T-helper 22 cell (primary cell): ENCODE measurements around the gene JCAD.
"Not testable (repeated sequence)": the region's sequence is repeated elsewhere in the genome, so short reads cannot be mapped to it uniquely, and the experiment has no call there.

ENCODE experiments used
- DNase-seq: peaks from one replicate; pipeline ENCODE4 v3.0.0-alpha.2; 2020; ENCODE audit warnings: low read depth

JCAD gene, protein sequence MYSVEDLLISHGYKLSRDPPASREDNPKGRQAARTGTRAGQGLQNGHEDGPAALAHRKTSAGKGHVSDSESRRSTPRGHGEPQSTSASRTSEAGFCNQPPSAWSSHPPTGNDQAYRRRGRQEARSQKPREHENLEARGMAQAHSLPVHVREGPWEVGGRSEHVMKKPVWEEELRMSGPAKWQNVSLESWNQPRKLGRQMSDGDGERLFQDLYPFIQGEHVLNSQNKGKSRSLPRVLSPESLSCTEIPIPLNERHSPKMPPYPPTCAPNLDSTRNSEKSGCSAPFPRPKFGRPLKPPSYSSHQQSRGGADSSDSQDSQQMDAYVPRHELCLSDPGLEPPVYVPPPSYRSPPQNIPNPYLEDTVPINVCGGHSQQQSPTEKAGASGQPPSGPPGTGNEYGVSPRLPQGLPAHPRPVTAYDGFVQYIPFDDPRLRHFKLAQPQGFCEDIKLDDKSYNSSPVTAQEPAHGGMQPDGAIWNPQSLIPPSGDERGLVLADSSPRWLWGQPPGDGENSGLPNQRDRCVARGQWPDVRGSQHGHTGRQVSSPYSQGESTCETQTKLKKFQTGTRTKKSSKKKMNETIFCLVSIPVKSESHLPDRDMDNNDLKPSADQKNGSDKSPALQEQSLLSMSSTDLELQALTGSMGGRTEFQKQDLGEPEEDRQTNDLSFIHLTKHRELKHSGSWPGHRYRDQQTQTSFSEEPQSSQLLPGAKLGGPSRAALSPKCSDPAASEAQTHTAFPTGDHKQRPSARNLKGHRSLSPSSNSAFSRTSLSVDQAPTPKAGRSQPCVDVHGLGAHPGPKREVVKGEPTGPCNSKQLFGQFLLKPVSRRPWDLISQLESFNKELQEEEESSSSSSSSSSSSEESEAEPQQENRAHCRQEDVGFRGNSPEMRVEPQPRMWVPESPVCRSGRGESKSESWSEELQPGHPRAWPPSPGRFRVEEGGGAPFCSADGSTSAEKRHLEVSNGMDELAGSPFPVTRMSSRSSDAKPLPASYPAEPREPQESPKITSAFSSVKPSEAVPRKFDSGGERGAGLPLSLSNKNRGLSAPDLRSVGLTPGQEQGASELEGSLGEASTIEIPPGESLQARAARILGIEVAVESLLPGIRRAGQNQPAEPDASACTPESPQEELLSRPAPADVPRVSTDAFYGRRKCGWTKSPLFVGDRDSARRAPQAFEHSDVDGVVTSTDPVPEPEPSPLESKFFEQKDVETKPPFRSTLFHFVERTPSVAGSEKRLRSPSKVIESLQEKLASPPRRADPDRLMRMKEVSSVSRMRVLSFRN (N-terminal part only)

DNA sequence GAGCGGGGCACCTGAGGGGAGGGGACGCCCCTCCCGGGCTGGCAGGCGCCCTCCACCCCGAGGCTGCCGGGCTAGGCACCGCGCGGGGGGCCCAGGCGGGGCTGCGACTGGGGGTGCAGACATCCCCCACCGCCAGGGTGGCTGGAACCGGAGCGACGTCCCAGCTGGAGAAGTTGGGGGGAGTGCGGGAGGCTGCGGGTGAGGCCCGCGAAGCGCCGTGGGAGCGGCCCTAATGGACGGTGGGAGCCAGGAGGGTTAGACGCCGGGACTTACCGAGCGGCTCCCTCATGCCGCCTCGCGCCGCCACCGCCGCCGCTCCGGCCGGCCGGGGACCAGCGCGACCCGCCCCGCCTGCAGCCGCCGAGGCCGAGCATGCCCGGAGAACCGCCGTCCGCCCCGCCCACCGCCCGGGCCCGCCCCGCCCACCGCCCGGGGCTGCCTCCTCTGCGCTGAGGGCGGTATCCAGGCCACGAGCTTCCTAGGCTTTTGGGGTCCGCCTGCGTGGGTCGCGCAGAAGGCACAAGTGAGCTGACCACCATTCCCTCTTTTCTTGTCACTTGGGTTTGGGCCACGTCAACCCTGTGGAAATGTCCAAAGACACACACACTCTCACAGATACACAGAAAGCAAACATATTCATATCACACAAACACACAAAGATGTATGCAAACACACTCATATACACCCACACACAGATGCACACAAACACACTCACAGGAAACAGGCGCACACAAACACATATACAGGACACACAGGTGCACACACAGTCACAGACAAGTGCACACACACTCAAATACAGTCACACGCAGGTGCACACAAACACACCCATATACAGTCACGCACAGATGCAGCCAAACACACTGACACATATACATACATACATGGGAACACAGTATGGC, at the start of gene JCAD:
Gene JCAD (minus strand): TSS at position 378 of the 899 bp plus-strand sequence. CDS start 11,774 bp downstream, outside the sequence.
- DNase-seq: peak; percentile 9

DNA sequence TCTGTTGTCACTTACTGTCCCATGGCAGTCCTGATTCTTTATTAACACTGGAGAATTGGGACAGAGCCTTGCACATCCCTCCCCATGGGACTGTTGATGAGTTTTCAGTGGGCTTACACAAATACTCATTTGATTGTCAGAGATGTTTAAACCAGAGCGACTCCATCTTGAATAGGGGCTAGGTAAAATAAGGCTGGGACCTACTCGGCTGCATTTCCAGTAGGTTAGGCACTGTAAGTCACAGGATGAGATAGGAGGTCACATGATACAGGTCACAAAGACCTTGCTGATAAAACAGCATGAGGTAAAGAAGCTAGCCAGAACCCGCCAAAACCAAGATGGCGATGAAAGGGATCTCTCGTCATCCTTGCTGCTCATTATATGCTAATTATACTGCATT, 47.6 kb upstream of the JCAD start:
- DNase-seq: no peak

DNA sequence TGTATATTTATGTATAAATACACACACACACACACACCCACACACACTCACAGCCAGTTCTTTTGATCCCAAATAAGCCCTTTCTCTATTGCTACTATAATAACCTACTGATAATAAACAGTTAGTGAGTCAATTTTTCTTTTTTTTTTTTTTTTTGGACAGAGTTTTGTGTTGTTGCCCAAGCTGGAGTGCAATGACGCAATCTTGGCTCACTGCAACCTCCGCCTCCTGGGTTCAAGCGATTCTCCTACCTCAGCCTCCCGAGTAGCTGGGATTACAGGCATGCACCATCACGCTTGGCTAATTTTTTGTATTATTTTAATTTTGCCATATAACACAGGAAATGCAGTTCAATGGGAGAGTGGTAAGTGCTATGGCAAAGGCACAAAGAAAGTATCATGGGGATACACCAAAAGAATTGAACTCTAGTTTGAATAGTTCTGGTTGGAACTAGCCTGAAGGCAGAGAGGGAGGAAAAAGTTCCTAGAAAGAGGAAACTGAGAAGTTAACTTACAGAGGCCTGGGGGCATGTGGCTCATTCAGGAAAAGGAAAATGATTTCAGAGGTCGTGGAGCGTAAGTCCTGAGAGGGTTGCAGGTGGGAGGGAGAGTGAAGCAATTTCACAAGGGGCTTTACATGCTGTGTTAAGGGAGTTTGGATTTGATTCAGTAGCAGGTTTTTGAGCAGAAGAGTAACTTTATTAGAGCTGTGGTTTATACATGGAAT, 44.4 kb upstream of the JCAD start:
- no peak for DNase-seq

DNA sequence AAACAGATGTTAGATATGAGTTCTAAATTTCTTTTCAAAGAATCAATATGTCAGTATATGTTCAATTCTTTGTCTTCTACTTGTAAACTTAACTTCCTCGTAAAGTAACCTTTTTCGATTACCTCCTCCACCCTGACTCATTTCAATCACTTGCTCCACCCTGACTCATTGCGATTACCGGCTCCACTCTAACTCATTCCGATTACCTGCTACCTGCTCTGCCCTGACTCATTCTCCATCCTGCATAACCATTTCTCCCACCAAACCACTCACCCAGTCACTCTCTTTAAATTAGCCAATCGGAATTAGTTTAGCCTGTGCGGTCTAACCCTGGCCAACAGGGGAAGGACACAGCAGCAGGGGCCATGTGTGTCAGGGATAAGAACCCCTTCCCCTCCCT, 40.3 kb upstream of the JCAD start:
- DNase-seq: not testable (repeated sequence)

DNA sequence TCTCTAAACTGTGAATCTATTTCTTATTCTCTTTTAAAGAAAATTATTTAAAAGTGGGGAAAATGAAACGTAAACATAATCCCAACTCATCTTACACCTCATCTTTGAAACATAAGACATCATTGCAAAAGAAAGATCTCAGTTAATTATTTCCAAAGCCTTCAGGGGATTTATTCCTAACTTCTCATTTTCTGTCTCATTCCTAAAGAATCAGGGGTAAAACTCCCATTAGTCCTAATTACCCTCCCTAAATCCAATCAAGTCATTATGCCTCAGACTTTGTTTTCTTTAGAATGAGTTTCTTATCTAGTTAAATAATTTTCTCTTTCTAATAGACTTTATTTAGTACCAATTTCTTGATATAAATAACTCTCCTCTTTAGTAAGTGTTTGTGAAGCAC, 39.7 kb upstream of the JCAD start:
- no peak for DNase-seq

DNA sequence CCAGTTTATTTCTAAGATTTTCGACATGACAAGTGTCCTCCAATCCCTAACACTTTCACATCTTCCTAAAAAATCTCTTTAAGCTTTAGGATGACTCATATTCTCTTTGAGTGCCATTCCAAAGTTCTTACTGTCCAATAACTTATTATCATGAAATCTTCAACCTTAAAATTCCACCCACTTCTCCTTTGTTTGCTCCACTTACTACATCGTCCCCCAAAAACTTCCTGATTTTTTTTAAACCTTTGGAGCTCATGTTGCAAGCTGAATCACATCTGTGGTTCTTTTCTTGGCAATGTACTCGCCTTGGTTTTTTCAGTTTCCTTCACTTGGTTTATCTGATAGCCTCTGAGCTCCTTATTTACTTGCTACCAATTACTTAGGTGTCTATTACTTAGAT, 39.2 kb upstream of the JCAD start:
- DNase-seq: no peak

DNA sequence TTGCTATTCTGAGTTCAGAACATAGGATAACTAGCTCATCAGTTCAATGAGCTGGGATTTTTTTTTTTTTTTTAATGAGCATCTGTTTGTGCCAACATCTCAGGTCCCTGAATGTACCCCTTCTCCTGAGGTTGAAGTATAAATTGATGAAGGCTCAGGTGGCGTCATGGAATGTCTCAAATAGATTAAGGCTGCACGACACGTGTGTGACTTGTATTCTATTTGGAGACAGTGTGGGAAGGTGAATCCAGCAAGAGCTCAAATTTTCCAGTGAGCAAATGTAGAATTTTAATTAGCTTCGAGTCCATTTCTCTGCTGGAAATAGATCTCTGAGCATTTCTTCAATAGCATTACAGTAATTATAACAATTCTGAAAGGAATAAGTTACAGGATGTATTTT, 37.2 kb upstream of the JCAD start:
- no peak for DNase-seq

DNA sequence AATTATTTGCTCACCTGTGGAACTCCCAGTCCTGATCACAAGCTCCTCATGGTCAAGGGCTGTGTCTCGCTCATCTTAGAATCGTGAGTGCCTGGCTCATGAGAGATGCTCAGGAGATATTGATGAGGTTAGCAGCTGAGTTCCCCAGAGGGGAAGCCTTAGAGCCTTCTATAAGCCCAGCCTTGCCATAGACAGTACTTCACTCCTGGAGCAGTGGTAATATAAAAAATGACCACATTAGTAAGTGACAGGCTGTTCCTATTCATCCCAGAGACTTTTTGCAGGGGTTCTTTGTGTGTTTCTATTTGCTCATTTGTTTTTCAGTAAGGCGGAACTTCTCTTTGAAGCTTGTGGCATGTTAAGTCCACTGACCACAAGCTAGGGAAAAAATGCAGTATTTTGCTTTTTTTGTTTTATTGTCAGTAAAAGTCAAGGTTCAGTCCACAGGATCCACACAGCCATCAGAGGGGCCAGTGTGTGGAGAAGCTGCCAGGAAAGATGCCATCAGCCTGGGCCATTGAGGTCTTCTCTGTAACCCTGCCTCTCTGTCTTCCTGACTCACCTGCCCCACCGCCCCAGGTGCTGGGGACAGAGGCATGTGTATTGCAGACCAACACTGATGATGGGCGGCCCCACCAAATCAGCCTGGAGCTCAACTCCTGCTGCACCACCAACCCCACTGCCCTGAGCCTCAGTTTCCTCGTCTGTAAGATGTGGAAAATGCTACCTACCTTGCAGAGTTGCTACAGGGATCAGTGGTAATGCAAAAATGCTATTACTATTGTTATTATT, 36.4 kb upstream of the JCAD start:
- no peak for DNase-seq

DNA sequence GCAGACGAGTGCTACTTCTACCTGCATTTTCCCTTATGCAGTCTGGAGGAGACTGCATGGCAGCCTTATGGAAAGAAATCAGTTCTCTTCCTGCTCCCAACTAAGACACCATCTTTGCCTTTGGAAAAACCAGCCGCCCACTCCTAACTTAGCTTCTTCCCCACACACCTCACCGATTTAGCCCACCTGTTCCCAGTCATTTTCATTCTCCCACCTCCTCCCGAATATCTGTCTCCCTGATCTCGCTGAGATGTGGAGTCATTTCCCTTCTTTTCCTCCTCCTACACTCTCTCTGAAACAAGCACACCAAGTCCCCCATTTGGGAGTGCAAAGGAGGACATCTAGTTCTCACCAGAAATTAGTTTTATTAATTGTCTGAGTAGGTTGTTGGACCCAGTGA, 35.2 kb upstream of the JCAD start:
- DNase-seq: no peak

DNA sequence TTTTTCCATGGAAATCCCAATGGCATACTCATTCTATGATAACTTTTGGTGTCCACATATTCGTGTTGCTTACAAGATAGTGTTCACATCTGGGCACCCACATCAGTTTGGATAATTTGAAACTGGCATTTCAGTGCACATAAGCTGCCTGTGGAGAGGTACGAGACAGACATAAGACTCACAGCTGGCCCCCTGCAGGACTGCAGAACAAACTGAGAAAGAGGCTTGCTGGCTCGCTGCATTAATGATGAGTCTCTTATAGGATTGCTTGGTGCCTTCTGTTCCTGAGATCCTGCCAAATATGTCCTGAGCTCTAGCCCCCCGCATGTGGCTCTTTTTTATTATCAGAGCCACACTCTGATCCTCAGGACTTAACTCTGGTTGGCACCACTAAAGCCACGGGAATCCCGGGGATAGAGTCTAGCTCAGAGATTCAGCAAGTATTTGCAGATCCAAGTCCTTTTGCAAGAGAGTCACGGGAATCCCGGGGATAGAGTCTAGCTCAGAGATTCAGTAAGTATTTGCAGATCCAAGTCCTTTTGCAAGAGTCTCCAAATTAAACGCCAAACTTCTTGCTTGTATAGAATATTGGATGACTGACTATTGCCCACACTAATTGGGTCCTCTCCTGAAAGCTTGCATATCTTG, 34.0 kb upstream of the JCAD start:
- DNase-seq: no peak

DNA sequence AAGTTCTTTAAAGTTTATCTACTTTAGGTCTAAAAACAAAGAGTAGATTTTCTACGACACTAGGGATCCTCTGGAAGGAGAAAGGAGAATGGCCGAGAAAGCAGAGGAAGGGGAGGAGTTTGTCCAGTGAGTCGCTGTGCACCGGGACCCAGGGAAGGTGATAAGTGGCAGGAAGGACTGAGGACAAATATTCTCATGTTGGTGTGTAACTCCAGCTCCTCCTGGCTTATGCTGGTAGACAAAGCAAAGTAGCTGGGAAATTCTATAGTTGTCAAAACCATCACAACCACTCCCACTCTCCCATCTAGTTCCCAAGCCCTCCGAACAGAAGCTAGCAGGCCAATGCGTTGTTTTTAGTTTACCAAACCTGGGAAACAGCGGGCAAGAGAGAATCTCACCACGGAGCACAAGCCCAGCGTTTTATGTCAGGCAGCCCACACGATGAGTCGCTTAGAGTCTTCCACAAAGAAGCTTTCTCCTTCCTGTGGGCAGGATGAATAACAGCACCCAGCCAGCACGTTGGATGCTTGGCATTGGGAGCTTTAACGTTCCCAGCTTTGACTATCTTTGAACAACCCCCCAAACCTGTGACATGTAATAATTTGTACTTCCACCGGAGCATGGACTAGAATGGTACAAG, 32.9 kb upstream of the JCAD start:
- DNase-seq: no peak

DNA sequence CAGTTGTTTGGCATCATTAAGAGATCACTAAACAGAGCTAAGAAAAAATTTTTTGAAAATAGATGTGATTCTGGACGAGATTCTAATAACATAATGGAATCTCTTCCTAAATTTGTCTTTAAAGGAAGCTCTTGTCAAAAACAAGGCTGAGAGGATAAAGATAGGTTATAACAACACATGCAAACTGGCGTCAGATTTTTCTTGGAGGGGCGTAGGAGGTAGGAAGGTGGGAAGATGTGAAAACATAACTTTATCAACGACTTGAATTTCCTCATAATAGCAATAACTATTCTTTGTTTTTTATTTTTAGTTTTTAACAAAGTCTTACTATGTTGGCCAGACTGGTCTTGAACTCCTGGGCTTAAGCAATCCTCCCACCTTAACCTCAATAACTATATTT, 31.8 kb upstream of the JCAD start:
- no peak for DNase-seq

DNA sequence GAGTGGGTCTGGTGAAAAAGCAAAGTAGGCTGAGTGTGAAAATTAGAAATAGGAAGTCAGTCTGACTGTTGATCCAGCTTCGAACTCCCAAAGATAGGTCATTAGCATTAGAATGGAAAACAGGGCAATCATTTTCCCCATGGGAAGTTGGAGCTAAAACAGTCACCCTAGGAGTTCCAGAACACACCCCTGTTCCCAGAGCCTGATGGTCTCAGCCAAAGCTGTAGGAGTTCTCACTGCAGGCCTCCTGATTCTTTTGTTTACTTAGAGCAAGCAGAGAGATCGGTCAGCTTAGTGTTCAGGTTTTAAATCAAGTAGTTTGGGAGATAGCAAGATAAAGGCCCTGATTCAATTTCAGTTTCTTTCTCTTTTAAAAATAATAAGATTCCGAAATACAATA, 28.8 kb upstream of the JCAD start:
- no peak for DNase-seq

DNA sequence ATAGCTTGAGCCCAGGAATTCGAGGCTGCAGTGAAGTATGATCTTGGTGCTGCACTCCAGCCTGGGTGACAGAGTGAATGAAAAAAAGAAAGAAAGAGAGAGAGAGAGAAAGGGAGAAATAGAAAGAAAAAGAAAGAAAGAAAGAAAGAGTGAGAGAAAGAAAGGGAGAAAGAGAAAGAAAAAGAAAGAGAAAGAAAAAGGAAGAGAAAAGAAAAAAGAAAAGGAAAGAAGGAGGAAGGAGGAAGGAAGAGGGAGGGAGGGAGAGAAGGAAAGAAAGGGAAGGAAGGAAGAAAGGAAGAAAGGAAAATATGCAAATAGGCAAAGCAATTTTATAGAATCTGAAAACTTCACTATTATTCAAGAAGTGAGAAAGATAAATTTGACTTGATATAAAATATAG, 24.5 kb upstream of the JCAD start:
- DNase-seq: no peak

DNA sequence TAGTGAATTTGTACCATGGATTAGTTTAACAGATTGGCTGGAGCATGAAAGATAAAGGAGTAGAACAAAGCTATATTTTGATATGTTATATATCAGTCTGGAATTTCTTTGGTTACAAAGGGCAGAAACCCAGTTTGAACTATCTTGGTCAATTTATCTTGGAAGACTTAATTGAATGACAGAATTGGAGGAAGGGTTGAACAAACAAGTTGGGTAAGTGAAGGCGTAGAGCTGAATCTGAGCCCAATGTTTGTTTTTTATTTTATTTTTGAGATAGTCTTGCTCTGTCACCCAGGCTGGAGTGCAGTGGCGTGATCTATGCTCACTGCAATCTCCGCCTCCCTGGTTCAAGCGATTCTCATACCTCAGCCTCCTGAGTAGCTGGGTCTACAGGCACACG, 21.8 kb upstream of the JCAD start:
- no peak for DNase-seq

DNA sequence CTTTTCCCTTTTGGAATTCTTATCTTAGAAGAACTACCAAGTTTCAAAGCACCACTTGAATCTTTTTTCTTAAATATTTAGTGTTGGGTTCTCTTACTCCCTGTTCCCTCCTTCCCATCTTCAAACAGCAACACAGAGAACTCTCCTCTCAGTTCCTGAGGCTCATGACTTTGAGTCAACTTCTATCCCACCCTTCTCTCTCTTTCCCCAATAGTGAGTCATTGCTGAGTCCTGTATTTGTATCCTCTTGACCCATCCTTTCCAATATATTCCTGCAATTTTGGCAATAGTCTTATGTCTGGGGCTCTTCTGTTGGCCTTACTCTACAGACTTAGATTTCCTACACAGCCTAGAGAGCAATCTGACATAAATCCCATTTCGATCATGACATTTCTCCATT, 20.8 kb upstream of the JCAD start:
- DNase-seq: no peak

DNA sequence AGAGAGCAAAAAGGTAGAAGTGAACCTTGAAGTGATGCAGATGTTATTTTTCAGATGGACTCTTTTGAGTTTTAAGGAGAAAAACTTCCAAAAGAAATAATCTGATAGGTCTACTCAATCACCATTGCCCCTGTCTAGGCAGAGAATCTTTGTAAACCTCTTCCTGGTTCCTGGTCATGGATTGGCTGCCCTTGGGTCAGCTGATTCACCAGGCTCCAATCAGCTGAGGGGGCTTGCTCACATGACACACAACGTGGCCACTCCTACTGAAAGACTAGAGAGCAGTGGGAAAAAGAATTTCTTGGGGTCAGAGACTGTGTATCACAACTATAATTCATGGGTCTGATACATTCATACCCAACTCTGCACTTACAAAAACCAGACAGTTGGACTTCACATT, 20.0 kb upstream of the JCAD start:
- no peak for DNase-seq

DNA sequence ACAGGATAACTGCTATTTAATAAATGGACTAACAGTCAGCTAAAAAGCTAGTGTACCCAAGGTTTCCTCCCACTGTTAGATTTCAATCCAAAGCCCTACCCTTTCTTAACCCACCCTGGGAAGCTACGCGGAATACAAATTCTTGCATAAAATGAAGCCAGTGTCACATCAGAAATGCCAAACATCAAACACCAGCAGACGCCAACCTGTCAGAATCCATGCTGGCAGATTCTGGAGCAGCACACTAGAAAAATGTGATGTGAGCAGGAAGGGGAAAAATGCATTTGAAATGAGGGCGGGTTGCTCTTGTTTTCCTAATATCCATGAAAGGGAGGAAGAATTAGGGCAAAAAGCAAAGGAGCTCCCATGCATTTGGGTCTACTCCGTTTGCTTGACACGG, 16.1 kb upstream of the JCAD start:
- no peak for DNase-seq

DNA sequence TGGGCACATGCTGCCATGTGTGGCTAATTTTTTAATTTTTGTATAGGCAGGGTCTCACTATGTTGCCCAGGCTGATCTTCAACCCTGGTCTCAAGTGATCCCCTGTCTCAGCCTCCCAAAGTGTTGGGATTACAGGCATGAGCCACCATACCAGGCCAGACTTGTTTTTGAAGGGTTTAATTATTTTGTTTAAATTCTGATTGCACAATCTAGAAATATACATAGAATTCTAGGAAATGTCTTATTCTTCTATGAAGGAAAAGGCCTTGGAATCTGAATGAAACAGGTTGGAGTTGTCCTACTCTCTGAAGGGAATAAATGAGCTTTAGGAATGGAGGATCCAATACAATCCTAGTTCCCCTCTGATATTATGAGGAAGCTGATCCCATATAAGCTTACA, 15.5 kb upstream of the JCAD start:
- no peak for DNase-seq
